Skeletal muscle tissue (tissue), 4 donors: ENCODE results near the gene NFYB. TPM values are rescaled to one million over a fixed set of nuclear protein-coding genes. Genes with fewer than 3 reads are reported as not detected.
A peak's percentile ranks its signal among the peaks of the same experiment; 100 is the strongest.

Experiments used
- H3K27ac ChIP-seq: one replicate; pipeline ENCODE4 v1.7.0; 2013; ENCODE audit warnings: mild to moderate bottlenecking, low read depth, low read length, inconsistent platforms
- H3K27me3 ChIP-seq, 3 donors: one replicate each; pipeline ENCODE4 v1.7.0; 2013; ENCODE audit warnings: low read length in 3 of 3; ENCODE audit not compliant: control insufficient read depth in 3 of 3, insufficient read depth in 3 of 3
- H3K36me3 ChIP-seq, 3 donors: one replicate each; pipeline ENCODE4 v1.7.0; 2013; ENCODE audit warnings: low read length in 3 of 3; ENCODE audit not compliant: control insufficient read depth in 3 of 3, insufficient read depth in 3 of 3
- H3K4me1 ChIP-seq, 3 donors: one replicate each; pipeline ENCODE4 v1.7.0; 2013; ENCODE audit warnings: low read length in 3 of 3, mild to moderate bottlenecking in 3 of 3; ENCODE audit not compliant: control insufficient read depth in 3 of 3, insufficient read depth in 3 of 3
- H3K4me3 ChIP-seq, 3 donors: one replicate each; pipeline ENCODE4 v1.7.0; 2013; ENCODE audit warnings: low read length in 3 of 3
- H3K9ac ChIP-seq, 3 donors: one replicate each; pipeline ENCODE4 v1.7.0; 2013; ENCODE audit warnings: low read length in 3 of 3, mild to moderate bottlenecking in 3 of 3, moderate library complexity in 2 of 3, low read depth in 1 of 3
- H3K9me3 ChIP-seq, 3 donors: one replicate each; pipeline ENCODE4 v1.7.0; 2013; ENCODE audit warnings: low read length in 3 of 3; ENCODE audit not compliant: control insufficient read depth in 3 of 3
- total RNA-seq: library from RNA; depleted of rRNA; stranded (reverse); fragments of >200 nt; gene quantifications from one replicate; pipeline ENCODE4 v1.2.3, GENCODE V29; 2014
- donor health status: Osteomylitis.

The NFYB gene
- total RNA-seq, 1 donor from 2014 or later: 8.9 TPM

DNA sequence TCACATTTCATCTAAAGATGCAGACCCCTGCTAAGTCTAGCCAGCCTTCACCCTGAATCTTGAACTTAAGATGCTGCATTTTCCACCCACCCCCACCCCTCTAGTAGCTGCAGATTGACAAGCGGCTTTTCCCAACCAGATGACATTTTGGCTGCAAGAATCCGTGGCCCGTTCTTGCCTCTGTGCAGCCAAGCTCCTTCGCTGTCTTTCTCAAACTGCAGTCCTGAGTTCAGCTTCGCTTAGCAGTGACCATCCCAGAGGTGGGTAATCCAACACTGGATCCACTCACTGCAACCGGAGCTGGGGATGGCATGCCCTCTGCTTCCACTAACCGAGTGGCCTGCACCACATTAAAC lies 765 bp upstream of the NFYB start:
- peaks cover 0 to 7% (median 5%) of the 10 kb centered on the region in 3 donors for H3K36me3 ChIP-seq
- H3K9me3 ChIP-seq: no peaks in the 10 kb centered on the region
- no peaks in the 10 kb centered on the region for H3K27me3 ChIP-seq
- H3K9ac ChIP-seq: peak overlapping the region; percentile 69 to 86 (median 75)
- H3K4me1 ChIP-seq: peaks cover 12 to 21% (median 14%) of the 10 kb centered on the region in 3 donors
- peak overlapping the region; percentile 52 to 69 (median 67) for H3K4me3 ChIP-seq
- H3K27ac ChIP-seq: peak overlapping the region; percentile 79

DNA sequence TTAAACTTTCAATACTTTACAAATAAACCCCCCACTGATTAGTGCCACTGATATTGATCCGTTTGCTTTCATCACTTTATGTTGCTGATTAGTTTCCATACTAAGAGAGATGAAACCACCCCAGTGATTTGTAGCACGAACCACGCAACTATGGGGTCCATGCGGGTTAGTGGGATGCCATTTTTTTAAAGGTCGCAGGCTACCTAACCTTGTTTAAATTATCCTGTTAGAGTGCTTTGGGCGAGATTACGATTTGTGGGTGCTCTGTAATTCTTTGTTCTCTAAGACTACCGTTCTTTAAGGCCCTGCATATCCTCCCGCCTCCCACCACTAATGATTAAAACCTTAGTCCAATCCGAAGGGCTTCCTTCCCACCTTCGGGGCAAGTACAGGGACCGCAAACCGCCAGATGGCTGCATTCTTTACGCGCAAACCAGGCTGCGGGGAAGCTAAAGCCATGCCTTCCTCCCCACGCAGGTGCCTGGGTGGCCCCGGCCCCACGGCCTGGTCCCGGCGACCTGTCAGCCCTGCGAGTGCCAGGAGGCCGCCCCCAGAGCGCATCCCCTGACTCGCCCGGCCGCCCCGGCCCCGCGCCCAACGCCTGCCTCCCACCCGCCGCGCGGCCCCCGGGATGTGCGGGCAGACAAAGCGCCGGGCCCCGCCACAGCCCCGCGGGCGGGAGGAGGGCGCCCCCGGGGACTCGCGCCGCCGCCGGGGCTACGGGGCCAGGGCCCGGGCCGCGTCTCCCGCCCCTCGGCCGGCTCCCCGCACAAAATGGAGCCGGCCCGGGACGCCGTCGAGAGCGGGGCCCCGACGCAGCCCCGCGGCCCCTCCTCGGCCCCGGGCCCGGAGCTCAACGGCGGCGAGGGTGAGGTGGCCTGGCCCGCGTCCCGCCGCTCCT lies 759 bp downstream of the NFYB start:
- Histone ChIP-seq H3K4me1 (peaks cover 15 to 25% (median 19%) of the 10 kb centered on the region in 3 donors), H3K9ac (peak overlapping the region; percentile 87 to 89 (median 89)), H3K27ac (peak overlapping the region; percentile 64), H3K36me3 (peaks cover 3 to 20% (median 16%) of the 10 kb centered on the region in 3 donors), H3K27me3 (no peaks in the 10 kb centered on the region), H3K9me3 (no peaks in the 10 kb centered on the region), H3K4me3 (peak overlapping the region; percentile 85 to 89 (median 86))

DNA sequence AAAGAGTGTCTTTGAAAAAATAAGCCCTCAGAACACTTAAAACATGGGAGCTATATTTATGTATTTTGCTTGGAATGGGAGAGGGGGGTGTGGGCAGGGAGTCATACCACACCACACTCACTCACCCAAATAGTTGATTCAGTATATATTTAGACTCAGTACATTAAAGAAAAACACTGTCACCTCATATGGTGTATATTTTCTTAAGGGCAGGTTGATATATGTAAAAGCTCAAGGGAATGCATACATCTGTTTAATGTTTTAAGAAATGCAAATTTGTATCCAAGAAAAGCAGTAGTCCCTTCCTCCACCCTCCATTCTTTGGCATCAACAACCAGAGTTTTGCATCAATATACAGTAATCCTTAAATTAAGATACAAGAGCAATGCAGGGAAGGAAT lies 1.4 kb downstream of the NFYB start:
- peaks cover 15 to 27% (median 24%) of the 10 kb centered on the region in 3 donors for H3K4me1 ChIP-seq

DNA sequence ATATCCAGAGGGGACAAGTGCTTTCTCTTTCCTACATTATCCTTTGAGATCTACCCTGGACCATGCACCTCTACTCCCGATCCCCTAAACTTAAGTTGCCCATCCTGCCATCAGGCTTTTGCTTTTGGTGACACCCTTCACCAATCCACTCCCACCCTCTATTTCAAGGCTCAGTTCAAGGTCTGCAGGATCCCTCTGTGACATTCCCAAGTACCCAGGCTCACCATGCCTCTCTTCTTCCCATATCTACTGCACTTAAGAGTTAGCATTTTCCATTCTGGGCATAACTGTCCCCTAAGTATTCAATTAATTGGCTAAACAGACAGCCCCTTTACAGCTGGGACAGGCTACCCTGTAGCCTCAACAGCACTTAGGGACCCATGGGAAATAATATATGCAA lies 3.1 kb downstream of the NFYB start:
- H3K9me3 ChIP-seq: no peaks in the 10 kb centered on the region
- no peak overlapping the region for H3K27ac ChIP-seq
- peaks cover 3 to 26% (median 16%) of the 10 kb centered on the region in 3 donors for H3K36me3 ChIP-seq
- H3K9ac ChIP-seq: peak overlapping the region in 1 of 3 donors; percentile 15
- H3K4me1 ChIP-seq: peaks cover 15 to 27% (median 24%) of the 10 kb centered on the region in 3 donors
- no peaks in the 10 kb centered on the region for H3K27me3 ChIP-seq
- no peak overlapping the region for H3K4me3 ChIP-seq

More for the DNA sequence above, 1.4 kb downstream of the NFYB start:
- Histone ChIP-seq H3K4me3 (peak overlapping the region; percentile 85 to 89 (median 86)), H3K36me3 (peaks cover 3 to 21% (median 16%) of the 10 kb centered on the region in 3 donors), H3K27me3 (no peaks in the 10 kb centered on the region), H3K27ac (no peak overlapping the region), H3K9ac (peak overlapping the region; percentile 87 to 89 (median 89)), H3K9me3 (no peaks in the 10 kb centered on the region)

DNA sequence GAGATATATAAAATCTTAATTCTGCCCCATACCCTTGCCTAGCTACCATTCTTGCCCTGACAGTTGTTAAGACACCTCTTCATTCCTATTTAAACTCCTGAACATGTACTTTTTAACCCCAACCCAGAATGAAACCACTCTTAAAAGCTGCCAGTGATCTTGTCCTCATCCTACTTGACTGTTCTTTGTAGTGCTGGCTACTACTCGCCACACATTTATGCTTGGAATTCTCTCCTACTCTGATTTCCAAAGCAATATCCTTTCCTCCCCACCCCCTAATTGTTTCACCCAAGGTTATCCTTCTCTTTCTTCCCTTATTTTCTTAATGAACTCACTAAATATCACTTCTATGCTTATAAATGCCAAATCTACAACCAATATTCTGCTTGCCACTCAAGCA lies 4.1 kb downstream of the NFYB start:
- no peaks in the 10 kb centered on the region for H3K9me3 ChIP-seq
- H3K36me3 ChIP-seq: peaks cover 9 to 32% (median 23%) of the 10 kb centered on the region in 3 donors
- H3K4me3 ChIP-seq: no peak overlapping the region
- H3K9ac ChIP-seq: no peak overlapping the region
- peaks cover 12 to 24% (median 24%) of the 10 kb centered on the region in 3 donors for H3K4me1 ChIP-seq
- no peak overlapping the region for H3K27ac ChIP-seq
- H3K27me3 ChIP-seq: no peaks in the 10 kb centered on the region

DNA sequence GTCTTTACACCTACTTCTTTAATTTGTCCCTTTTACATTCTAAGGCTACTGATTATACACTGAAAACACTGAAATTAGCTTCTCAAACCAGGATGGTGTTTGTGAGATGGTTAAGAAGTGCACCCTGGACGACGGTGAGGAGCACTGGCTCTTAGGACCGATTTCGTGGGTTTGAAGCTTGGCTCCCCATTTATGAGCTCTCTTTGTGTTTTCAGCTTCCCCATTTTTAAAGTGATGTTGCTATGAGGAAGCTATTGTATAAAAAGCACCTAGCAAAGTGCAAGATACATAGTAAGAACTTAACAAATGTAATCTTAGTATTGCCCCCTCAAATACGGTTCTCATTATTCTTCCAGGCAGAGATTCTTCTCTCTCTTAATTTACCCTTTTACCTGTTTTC lies 4.7 kb downstream of the NFYB start:
- Histone ChIP-seq H3K27me3 (no peaks in the 10 kb centered on the region), H3K27ac (no peak overlapping the region), H3K36me3 (peaks cover 12 to 36% (median 25%) of the 10 kb centered on the region in 3 donors), H3K9ac (no peak overlapping the region), H3K4me3 (no peak overlapping the region), H3K9me3 (no peaks in the 10 kb centered on the region), H3K4me1 (peaks cover 7 to 19% (median 18%) of the 10 kb centered on the region in 3 donors)

DNA sequence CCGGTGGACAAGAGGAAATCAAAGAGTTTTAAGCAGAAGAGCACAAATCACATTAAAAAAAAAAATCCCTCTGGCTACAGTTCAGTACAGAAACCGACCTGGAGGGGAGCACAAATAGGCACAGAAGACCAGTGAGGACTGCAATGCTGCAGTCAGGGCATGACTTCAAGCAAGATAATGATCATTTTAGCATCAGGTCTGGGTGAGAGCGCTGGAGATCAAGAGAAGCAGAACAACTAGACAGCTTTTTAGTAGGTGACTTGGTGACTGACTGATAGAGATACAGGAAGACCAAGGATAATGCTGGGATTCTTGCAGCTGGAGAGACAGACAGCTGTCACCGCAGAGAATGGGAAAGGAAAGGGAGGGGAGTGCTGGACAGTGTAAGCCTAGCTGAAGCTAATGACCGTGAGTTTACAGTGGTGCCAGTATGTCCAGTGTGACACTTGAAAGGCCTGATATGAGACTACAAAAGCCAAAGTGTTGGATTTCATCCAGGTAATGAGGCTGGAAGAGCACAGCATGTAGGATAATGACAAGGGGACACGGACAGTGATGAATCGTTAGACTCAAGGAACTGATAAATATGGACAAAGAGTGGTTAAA lies 5.6 kb downstream of the NFYB start:
- Histone ChIP-seq H3K27me3 (no peaks in the 10 kb centered on the region), H3K4me1 (peaks cover 7 to 18% (median 18%) of the 10 kb centered on the region in 3 donors), H3K9ac (peak overlapping the region in 2 of 3 donors; percentile 9 to 63), H3K27ac (no peak overlapping the region), H3K36me3 (peaks cover 13 to 39% (median 27%) of the 10 kb centered on the region in 3 donors), H3K9me3 (no peaks in the 10 kb centered on the region), H3K4me3 (no peak overlapping the region)

DNA sequence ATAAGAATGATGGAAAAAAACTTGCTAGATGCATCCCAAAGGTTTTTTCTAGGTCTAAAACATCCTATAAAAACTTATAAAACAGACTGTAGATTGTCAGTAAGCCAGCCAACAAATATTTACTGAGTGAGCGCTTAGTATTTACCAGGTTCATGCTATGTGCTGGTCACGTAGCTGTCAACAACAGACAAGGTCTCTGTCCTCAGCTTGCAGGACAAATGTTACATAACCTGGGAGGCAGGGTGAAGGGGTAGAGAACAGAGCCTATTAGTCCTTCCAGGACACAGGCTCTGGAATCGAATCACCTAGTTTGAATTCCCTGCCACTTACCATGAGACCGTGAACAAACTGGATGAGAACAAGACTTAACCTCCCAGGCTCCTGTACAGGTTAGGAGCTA lies 6.4 kb downstream of the NFYB start:
- no peak overlapping the region for H3K27ac ChIP-seq
- H3K9ac ChIP-seq: no peak overlapping the region
- H3K4me3 ChIP-seq: no peak overlapping the region
- peaks cover 5 to 16% (median 13%) of the 10 kb centered on the region in 3 donors for H3K4me1 ChIP-seq
- H3K9me3 ChIP-seq: no peaks in the 10 kb centered on the region
- H3K27me3 ChIP-seq: no peaks in the 10 kb centered on the region
- H3K36me3 ChIP-seq: peaks cover 13 to 41% (median 27%) of the 10 kb centered on the region in 3 donors

DNA sequence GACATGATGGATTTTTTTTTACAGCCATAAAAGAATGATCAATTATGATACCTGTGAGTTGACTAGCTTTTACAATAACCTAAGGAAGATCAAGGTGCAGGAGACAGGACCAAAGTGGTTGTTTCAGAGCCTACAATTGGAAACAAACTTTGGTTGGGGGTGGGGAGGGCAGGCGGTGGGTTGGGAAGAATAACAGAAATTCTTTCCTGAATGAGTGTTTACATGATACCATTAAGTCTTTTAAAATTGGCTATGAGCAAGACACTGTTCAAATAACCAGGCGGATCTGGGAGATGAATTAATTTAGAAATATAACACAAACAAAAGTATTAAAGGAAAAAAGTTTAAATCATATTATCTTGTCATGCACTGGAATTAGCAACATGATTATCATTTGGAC lies 7.2 kb downstream of the NFYB start:
- Histone ChIP-seq H3K4me1 (peaks cover 3 to 10% (median 10%) of the 10 kb centered on the region in 3 donors), H3K27me3 (no peaks in the 10 kb centered on the region), H3K4me3 (no peak overlapping the region), H3K27ac (no peak overlapping the region), H3K36me3 (peaks cover 16 to 49% (median 31%) of the 10 kb centered on the region in 3 donors), H3K9ac (no peak overlapping the region), H3K9me3 (no peaks in the 10 kb centered on the region)

DNA sequence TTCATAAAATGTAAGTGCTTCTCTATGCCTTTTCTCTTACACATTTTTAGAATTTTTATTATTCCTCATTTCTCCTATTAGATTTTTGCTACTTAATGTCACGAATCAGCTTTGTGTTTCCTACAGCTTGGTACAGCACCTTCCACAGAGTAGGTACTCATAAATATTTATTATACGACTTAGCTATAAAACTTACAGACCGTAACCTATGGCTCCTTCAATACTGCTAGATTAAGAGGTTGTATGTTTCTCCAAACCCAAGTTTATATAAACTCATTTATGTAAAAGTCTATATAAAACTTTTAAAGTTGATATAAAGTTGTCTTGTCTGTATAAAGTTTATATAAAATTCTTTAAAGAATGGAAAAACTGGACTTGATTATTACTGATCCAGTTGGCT lies 11.5 kb downstream of the NFYB start:
- H3K4me1 ChIP-seq: peaks cover 0 to under 1% (median 0%) of the 10 kb centered on the region in 3 donors
- no peak overlapping the region for H3K27ac ChIP-seq
- H3K9me3 ChIP-seq: no peaks in the 10 kb centered on the region
- H3K36me3 ChIP-seq: peaks cover 19 to 39% (median 31%) of the 10 kb centered on the region in 3 donors
- no peak overlapping the region for H3K4me3 ChIP-seq
- H3K27me3 ChIP-seq: no peaks in the 10 kb centered on the region
- H3K9ac ChIP-seq: no peak overlapping the region
